ENCODE measurements around the gene ADGRD1.
"Not testable (repeated sequence)": the region's sequence is repeated elsewhere in the genome, so short reads cannot be mapped to it uniquely, and the experiment has no call there.

ADGRD1 gene

DNA sequence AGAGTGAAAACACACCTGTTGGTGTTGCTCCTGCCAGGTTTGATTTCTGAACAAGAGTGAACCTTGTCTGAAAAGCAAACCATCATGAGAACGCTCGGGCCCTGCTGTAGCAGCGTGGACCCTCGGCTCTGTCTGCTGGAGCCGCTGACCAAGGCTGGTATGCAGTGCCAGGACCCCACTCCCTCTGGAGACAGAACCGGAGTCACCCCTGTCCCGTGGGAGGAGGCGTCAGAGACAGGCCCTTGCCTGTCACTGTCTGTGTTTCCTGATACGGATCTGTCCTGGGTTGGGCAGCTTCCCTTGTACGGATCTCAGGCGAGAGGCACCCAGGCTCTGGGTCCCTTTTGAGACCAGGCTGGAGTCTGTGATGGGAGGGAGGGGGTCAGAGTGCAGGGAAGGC is 111.6 kb downstream of the ADGRD1 start:
- FAIRE-seq (no peak), DNase-seq (ENCODE audit: insufficient read length, low spot score) (no peak)
- TF ChIP-seq CTCF (IDR thresholded peaks at IDR 0.05; ENCODE audit: insufficient read depth, missing control alignments): no peak

- DNase-seq (ENCODE audit: insufficient read length, low spot score) (no peak), FAIRE-seq (no peak)
- TF ChIP-seq CTCF (IDR thresholded peaks at IDR 0.05; ENCODE audit: insufficient read depth, missing control alignments): no peak
Observed at GRCh38 chr12:131065801-131066200, 112.1 kb downstream of the ADGRD1 start.

DNA sequence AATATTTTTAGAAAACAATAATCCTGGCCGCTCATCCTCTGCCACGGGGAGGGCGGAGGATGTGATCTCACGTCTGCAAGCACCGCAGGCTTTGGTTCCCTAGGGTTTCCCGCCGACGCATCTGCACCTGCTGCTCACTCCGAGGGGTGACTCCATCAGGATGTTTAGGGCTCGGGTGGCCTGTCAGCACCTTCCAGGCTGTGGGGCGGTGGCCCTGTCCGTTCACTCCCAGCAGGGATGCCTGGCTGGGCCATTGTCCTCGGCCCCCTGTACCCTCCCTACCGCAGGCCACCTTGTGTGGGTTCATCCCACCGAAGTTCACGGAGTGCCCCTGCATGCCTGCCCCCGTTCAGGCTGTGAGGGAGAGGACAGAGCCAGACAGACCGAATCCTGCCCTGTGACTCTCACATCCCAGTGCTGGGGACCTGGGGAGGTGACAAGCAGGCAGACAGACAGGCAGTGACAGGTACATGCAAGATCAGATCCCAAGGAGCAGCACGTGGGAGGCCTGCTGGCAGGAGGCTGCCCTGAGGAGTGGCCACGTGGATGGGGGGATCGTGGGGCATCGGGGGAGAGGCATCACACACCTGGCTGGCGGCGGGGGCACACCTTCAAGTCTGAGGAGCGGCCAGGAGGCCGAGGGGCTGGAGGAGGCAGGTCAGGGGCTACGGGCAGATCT is 112.6 kb downstream of the ADGRD1 start:
- no peak for FAIRE-seq
- no peak for TF ChIP-seq CTCF (IDR thresholded peaks at IDR 0.05; ENCODE audit: insufficient read depth, missing control alignments)
- no peak for DNase-seq (ENCODE audit: insufficient read length, low spot score)

GRCh38 chr12:131066886-131067490 is 113.3 kb downstream of the ADGRD1 start:
- FAIRE-seq (no peak), DNase-seq (ENCODE audit: insufficient read length, low spot score) (no peak)
- TF ChIP-seq CTCF (IDR thresholded peaks at IDR 0.05; ENCODE audit: insufficient read depth, missing control alignments): no peak

DNA sequence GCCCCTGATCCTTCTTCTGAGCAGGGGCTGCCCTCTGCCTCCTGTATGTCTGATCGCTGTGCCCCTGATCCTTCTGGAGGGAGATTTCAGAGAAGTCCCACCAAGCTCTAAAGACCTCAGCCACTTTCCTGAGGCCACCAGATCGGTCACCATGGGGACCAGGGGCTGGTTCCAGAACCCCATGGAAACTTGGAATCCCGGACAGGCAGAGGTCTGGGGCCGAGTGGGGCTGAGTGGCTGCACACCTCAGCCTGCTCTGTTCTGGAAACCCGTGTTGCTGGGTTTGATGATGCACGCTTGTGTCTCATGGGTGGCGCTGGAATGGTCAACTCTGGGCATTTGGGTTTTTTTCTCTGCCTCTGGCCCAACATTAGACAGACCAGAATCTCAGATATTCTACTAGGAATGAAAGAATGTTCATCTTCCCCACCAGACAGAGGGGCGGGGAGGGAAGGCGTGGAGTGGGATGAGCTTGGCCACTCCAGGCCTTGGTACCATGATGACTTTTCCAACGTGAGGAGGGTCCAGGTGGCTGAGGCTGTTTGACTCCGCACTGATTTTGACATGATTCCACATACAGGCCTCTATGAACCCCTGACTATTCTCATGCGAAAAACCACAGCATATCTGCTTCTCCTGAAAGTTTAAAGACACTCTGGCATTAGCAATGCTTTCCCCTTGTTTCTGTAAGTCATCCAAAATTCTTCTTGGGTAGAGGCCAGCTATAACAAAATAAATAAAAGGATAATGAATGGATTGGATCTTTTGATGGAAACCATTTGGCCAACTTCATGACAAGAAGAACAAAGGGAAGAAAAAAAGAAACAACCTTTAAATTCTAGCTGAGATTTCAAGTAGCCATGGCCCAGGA is 114.5 kb downstream of the ADGRD1 start:
- DNase-seq (ENCODE audit: insufficient read length, low spot score) (no peak), FAIRE-seq (no peak)
- TF ChIP-seq CTCF (IDR thresholded peaks at IDR 0.05; ENCODE audit: insufficient read depth, missing control alignments): no peak

DNA sequence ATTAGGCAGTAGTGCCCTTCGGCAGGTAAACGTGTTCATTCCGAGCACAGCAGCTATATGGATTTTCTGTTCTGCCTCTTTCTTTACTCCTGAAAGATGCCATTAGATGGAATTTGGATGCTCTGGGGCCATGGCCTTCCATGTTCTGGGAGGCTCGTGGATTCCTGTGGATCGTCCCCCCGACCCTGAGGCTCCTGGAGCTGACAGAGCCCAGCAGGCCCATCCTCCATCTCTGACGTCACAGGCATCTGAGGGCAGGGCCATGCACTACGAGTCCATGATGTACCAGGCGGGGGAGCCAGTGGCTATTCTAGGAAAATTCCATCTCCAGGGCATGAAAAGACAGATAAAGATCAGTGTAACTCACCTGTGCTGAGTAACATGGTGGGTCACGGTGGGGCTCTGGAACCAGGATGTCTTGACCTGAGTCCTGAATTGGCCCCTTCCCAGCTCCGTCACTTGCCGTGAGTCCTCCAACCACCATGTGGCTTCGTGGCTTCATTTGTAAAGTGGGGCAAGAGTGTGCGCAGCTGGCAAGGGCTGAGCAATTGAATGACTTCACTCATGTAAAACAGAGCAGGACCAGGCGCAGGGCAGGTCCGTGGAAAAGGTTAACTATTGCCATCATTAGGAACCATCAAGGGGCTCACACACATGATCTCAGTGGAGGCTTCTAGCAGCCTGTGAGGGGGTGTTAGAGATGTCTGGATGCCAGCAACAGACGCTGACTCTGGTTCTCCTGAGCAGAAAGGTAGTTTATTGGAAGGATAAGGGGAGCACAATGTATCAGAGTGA is 115.4 kb downstream of the ADGRD1 start:
- not testable (repeated sequence) for DNase-seq (ENCODE audit: insufficient read length, low spot score); FAIRE-seq

- not testable (repeated sequence) for FAIRE-seq; DNase-seq (ENCODE audit: insufficient read length, low spot score)
Observed at GRCh38 chr12:131070136-131070535, 116.4 kb downstream of the ADGRD1 start.

DNA sequence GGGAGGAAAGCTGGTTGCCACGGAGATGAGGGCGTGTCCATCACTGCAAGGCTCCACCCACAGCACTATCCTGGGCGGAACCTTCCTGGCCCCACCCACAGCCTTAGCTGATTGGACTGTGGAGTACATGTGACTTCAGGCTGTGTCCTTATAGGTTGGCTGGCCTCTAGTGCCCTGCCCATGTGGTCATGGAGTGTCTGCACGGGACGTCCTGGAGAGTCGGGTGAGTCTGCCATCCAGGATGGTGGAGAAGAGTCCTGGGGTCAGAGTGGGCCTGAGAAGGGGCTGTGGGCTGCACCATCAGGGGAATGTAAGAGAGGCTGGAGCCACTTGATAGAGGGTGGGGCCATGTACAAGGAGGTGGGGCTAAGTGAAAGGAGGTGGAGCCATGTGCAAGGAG is 117.0 kb downstream of the ADGRD1 start:
- not testable (repeated sequence) for FAIRE-seq; DNase-seq (ENCODE audit: insufficient read length, low spot score)

DNA sequence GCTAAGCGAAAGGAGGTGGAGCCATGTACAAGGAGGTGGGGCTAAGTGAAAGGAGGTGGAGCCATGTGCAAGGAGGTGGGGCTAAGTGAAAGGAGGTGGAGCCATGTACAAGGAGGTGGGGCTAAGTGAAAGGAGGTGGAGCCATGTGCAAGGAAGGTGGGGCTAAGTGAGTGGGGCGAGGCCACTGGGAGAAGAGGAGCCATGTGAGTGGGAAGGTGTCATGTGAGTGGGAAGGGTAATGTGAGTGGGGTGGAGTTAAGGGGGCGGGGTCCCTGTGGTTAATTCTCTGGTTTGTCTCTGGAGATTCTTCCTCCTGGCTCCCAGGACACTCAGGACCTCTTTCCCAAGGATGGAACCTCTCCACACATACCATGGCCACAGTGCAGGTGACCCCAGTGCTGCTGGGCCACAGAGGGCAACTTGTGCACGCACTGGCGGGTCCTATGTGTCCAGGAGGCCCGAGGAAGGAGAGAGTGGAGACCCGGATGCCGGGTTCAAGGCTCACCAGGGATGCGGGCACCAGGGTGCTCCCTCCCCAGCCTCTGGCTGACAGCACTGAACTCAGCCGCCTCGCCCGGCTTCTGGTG is 117.6 kb downstream of the ADGRD1 start:
- FAIRE-seq; DNase-seq (ENCODE audit: insufficient read length, low spot score): not testable (repeated sequence)

GRCh38 chr12:131071950-131072349 is 118.2 kb downstream of the ADGRD1 start:
- FAIRE-seq; DNase-seq (ENCODE audit: insufficient read length, low spot score): not testable (repeated sequence)

Data from D721Med (cell line).